Hepatocyte (in vitro differentiated cells): Measurements from ENCODE around the gene EXD3.

Experiments used
- EZH2phosphoT487 ChIP-seq: fragments of 200-600 bp; sonication (generic); IDR thresholded peaks from one replicate; pipeline ENCODE4 v1.6.1; 2018; ENCODE audit warnings: antibody characterized with exemption, mild to moderate bottlenecking, low read depth, moderate library complexity; ENCODE audit not compliant: unreplicated experiment, severe bottlenecking
- TF ChIP-seq, protein P1 (sequence below): fragments of 200-600 bp; sonication (generic); IDR thresholded peaks from 2 replicates; pipeline ENCODE4 v1.5.1; 2016; ENCODE audit warnings: antibody characterized with exemption, mild to moderate bottlenecking; ENCODE audit not compliant: poor library complexity

DNA sequence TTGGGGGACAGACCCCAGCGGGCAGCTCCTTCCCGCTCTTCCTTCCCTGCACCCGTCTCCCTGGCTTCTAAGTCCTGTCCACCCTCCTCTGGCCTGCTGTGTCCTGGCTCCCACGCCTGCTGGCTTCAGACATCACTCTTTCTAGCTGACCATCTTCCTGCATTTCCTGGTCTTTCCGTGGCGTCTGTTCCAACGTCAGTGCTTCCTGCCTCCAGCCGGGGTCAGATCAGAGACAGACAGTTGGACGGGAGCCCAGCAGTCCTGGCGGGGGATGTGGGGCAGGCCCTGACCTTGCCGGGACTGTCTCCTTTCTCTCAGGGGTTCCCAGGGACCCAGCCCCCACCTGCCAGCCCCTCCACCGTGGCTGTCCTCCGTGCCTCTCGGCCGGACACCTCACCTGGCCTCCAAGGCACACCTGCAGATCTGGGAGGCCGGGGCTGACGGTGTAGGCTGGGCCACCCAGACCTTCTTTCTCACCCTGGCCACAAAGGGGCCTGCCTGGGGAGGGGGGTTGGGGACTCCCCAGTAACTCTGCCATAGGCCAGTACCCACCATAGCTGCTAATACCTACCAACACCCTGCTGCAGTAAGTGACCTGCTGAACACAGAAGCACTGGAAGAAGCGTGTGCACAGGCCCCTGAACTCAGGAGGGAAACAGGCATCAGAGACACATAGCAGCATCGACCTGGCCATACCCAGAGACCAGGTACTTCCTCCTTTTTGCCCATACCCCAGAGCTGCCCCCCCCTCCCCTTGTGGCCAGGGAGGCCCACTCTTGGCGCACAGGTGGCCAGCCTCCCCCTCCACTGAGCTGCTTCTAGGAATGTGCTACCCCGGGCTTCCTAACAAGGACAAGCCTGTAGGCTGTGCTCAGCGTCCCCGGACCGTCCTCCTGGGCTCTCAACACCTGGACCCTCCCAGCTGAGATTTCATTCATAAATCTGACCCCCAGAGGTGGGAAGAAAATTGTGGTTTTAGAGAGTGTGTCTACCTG, 126.0 kb downstream of the EXD3 start:
- TF ChIP-seq, protein P1, sequence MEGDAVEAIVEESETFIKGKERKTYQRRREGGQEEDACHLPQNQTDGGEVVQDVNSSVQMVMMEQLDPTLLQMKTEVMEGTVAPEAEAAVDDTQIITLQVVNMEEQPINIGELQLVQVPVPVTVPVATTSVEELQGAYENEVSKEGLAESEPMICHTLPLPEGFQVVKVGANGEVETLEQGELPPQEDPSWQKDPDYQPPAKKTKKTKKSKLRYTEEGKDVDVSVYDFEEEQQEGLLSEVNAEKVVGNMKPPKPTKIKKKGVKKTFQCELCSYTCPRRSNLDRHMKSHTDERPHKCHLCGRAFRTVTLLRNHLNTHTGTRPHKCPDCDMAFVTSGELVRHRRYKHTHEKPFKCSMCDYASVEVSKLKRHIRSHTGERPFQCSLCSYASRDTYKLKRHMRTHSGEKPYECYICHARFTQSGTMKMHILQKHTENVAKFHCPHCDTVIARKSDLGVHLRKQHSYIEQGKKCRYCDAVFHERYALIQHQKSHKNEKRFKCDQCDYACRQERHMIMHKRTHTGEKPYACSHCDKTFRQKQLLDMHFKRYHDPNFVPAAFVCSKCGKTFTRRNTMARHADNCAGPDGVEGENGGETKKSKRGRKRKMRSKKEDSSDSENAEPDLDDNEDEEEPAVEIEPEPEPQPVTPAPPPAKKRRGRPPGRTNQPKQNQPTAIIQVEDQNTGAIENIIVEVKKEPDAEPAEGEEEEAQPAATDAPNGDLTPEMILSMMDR: no peak
- TF ChIP-seq EZH2phosphoT487: no peak
